Measurements from ENCODE around the gene PARD3B. TPM values are rescaled to one million over a fixed set of nuclear protein-coding genes. Genes with fewer than 3 reads are reported as not detected.

Gene PARD3B
- total and polyA plus RNA-seq, 10 of the 15 experiments (the other 5 are each of a cell fraction or from before 2014, with no cell fraction given) = 0.01 to 0.54 (median 0.07) TPM; not detected in 7

DNA sequence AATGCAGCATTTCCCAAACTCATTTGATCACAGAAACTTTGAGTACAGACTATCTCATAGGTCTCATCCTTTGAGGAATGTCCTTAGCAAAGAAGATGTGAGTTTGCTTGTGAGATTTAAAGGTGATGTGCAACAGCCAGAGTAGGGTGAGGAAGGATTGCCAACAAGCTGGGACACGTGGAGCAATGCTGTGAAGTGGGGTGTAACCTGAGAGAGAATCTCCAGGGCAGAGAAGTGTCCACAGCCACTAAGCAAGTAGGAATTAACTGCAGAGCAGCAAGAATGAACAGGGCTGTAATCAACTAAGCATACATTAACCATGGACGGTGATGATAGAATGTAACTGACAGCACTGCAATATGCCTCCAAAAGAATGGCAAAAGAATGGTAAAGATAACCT is 667.1 kb downstream of the PARD3B start:
- ChIA-PET SMC1A (ENCODE audit: uncharacterized antibody, unreplicated experiment) (interaction anchor here (0.6 kb wide), 1 partner anchor 27 kb away, joined by 3 read pairs; no protein-coding TSS in a partner anchor), RAD21 (ENCODE audit: unreplicated experiment) (no interaction called here), POLR2A (no interaction called here), CTCF (no interaction called here)
- H3K27ac ChIP-seq (ENCODE audit: control insufficient read depth, insufficient read depth) = no peak overlapping the region
- H3K27me3 ChIP-seq (replicated peaks in 1 of 2; ENCODE audit: control insufficient read depth in 2 of 2, insufficient read depth in 2 of 2, low read length in 1 of 2) = no peaks in the 10 kb centered on the region
- BruUV-seq (replicated peaks) = no TSS peak
- no peak overlapping the region for H3K4me3 ChIP-seq
- WGBS (ENCODE audit: insufficient coverage, insufficient replicate concordance, low lambda C conversion rate, missing lambda C conversion rate) = 2% methylated on average over 2 of the region's 2 CpGs
- H4K20me1 ChIP-seq (ENCODE audit: control insufficient read depth, insufficient read depth) = no peaks in the 10 kb centered on the region
- H3K9me3 ChIP-seq (replicated peaks; ENCODE audit: control insufficient read depth, insufficient read depth, low read length) = no peaks in the 10 kb centered on the region
- intact Hi-C loops (cut with micrococcal nuclease; ENCODE audit: unreplicated experiment) = no loop called here
- no peak overlapping the region for H2AFZ ChIP-seq (ENCODE audit: control insufficient read depth, low read depth, low read length)
- H3K4me2 ChIP-seq (ENCODE audit: control insufficient read depth, insufficient read depth) = no peak overlapping the region
- in situ Hi-C loops (cut with MboI) = no loop called here
- H3K79me2 ChIP-seq (ENCODE audit: control insufficient read depth, insufficient read depth, low read length) = no peaks in the 10 kb centered on the region
- DNase-seq (ENCODE audit: low read depth, low spot score) = no peak
- TF ChIP-seq, protein P1, sequence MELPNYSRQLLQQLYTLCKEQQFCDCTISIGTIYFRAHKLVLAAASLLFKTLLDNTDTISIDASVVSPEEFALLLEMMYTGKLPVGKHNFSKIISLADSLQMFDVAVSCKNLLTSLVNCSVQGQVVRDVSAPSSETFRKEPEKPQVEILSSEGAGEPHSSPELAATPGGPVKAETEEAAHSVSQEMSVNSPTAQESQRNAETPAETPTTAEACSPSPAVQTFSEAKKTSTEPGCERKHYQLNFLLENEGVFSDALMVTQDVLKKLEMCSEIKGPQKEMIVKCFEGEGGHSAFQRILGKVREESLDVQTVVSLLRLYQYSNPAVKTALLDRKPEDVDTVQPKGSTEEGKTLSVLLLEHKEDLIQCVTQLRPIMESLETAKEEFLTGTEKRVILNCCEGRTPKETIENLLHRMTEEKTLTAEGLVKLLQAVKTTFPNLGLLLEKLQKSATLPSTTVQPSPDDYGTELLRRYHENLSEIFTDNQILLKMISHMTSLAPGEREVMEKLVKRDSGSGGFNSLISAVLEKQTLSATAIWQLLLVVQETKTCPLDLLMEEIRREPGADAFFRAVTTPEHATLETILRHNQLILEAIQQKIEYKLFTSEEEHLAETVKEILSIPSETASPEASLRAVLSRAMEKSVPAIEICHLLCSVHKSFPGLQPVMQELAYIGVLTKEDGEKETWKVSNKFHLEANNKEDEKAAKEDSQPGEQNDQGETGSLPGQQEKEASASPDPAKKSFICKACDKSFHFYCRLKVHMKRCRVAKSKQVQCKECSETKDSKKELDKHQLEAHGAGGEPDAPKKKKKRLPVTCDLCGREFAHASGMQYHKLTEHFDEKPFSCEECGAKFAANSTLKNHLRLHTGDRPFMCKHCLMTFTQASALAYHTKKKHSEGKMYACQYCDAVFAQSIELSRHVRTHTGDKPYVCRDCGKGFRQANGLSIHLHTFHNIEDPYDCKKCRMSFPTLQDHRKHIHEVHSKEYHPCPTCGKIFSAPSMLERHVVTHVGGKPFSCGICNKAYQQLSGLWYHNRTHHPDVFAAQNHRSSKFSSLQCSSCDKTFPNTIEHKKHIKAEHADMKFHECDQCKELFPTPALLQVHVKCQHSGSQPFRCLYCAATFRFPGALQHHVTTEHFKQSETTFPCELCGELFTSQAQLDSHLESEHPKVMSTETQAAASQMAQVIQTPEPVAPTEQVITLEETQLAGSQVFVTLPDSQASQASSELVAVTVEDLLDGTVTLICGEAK (IDR thresholded peaks at IDR 0.05; ENCODE audit: borderline replicate concordance) = no peak
- TF ChIP-seq NR2C1 (IDR thresholded peaks at IDR 0.05) (no peak), BCLAF1 (IDR thresholded peaks at IDR 0.05) (no peak), SMC3 (IDR thresholded peaks at IDR 0.05; ENCODE audit: borderline replicate concordance, low read length) (no peak), ZZZ3 (IDR thresholded peaks at IDR 0.05; ENCODE audit: control insufficient read depth, insufficient read length, low read depth) (no peak), HCFC1 (IDR thresholded peaks at IDR 0.05; ENCODE audit: low read length) (no peak), ATF7 (IDR thresholded peaks at IDR 0.05; ENCODE audit: low read depth) (no peak), ZBTB33 (IDR thresholded peaks at IDR 0.05) (no peak), PAX5 (IDR thresholded peaks at IDR 0.05; ENCODE audit: borderline replicate concordance, low read depth, low read length) (no peak), BCL11A (IDR thresholded peaks at IDR 0.05; ENCODE audit: low read depth, low read length) (no peak), SREBF2 (IDR thresholded peaks at IDR 0.05; ENCODE audit: low read length) (no peak), RELA (IDR thresholded peaks at IDR 0.05; ENCODE audit: borderline replicate concordance, partially characterized antibody) (no peak), HDAC2 (IDR thresholded peaks at IDR 0.05) (no peak), YY1 (IDR thresholded peaks at IDR 0.05; ENCODE audit: low read depth, low read length) (no peak)
- H3K9ac ChIP-seq (ENCODE audit: control insufficient read depth, insufficient read depth, low read length) = no peak overlapping the region
- FAIRE-seq = no peak
- no peak for ATAC-seq
- no peaks in the 10 kb centered on the region for H3K4me1 ChIP-seq (ENCODE audit: control insufficient read depth, insufficient read depth, low read length)
- no peaks in the 10 kb centered on the region for H3K36me3 ChIP-seq (ENCODE audit: control insufficient read depth in 2 of 2, insufficient read depth in 2 of 2, low read length in 1 of 2)
